Prostate gland (tissue), 2 donors: Measurements from ENCODE around the gene RAVER1.

Experiments
- CTCF ChIP-seq, 4 experiments: fragments of 200-600 bp in 2 of 4; fragments of 450-650 bp in 2 of 4; sonication (generic) in 2 of 4; IDR thresholded peaks; 1 replicate in 3 of 4; 2 replicates in 1 of 4; pipeline ENCODE4 v1.5.1; 2016 to 2019; ENCODE audit warnings: antibody characterized with exemption in 4 of 4, mild to moderate bottlenecking in 2 of 4, moderate library complexity in 2 of 4
- POLR2A ChIP-seq: fragments of 450-650 bp; IDR thresholded peaks from one replicate; pipeline ENCODE4 v1.6.1; 2016; ENCODE audit warnings: antibody characterized with exemption, mild to moderate bottlenecking
- POLR2AphosphoS5 ChIP-seq: sonication (generic); formaldehyde crosslinking; IDR thresholded peaks from one replicate; pipeline ENCODE4 v1.6.1; 2017; ENCODE audit warnings: antibody characterized with exemption

DNA sequence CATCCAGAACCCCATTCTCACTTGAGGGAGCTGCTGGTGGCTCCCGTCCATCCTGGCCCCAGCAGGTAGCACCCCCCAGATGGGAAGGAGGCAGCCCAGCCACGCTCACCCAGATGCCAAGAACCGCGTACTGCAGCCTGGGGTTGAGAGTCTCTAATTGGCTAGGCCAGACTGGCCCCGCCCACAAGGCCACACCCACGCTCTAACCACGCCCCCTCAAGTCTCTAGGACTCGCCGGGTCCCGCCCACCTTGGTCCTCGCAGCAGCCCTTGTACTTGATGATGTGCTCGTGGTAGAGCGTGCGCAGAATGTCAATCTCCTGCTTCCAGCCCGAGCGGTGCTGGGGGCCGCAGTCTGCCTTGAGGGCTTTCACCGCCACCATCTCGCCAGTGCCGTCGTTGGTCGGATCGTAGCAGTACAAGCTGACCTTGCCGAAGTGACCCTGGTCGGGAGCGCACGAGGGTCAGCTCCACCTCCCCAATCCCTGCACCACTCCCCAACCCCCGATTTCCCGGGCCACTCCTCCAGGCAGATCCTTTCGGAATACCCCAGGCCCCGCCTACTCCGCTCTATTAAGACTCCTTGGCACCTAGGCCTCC, 20.6 kb upstream of the RAVER1 start:
- TF ChIP-seq CTCF (IDR thresholded peaks at IDR 0.05) (no peak), POLR2A (no peak), POLR2AphosphoS5 (no peak)
